Keratinocyte (primary cell): Measurements from ENCODE around the gene DGKI. TPM values are rescaled to one million over a fixed set of nuclear protein-coding genes. Genes with fewer than 3 reads are reported as not detected.

ENCODE experiments used
- DNase-seq: peaks from one replicate; pipeline ENCODE4 v3.0.0-alpha.2; 2011; ENCODE audit warnings: low read depth, missing footprints, low spot score
- FAIRE-seq: peaks from 2 replicates; lab custom pipeline; 2011; peaks lifted over from hg19 to GRCh38; lab: Jason Lieb, UNC
- H2AFZ ChIP-seq: 2 replicates; pipeline ENCODE4 v1.6.0; 2012; ENCODE audit warnings: low read length, control low read depth, inconsistent platforms; ENCODE audit not compliant: control insufficient read depth
- H3K27ac ChIP-seq: 2 replicates; pipeline ENCODE4 v1.5.1; 2011; ENCODE audit warnings: low read length; ENCODE audit not compliant: control insufficient read depth, insufficient read depth
- H3K27me3 ChIP-seq: 3 replicates; pipeline ENCODE4 v1.6.0; 2011; ENCODE audit warnings: low read length; ENCODE audit not compliant: control insufficient read depth, insufficient read depth; ENCODE audit errors: extremely low read depth
- H3K36me3 ChIP-seq, 2 experiments: 2 replicates in 1 of 2; 3 replicates in 1 of 2; pipeline ENCODE4 v1.5.1; 2011; ENCODE audit warnings: low read length in 2 of 2, mild to moderate bottlenecking in 1 of 2; ENCODE audit not compliant: control insufficient read depth in 2 of 2, insufficient read depth in 2 of 2; ENCODE audit errors: extremely low read depth in 1 of 2
- H3K4me1 ChIP-seq: 3 replicates; pipeline ENCODE4 v1.5.1; 2011; ENCODE audit warnings: low read length; ENCODE audit not compliant: control insufficient read depth, insufficient read depth; ENCODE audit errors: extremely low read depth
- H3K4me2 ChIP-seq: 3 replicates; pipeline ENCODE4 v1.6.0; 2011; ENCODE audit warnings: low read depth, low read length; ENCODE audit not compliant: control insufficient read depth, insufficient read depth; ENCODE audit errors: extremely low read depth
- H3K4me3 ChIP-seq, 3 experiments: fragments of 200-600 bp in 1 of 3; sonication (generic) in 1 of 3; 2 replicates in 2 of 3; 3 replicates in 1 of 3; pipeline ENCODE4 v1.5.1; 2011 to 2016; ENCODE audit warnings: low read length in 3 of 3, mild to moderate bottlenecking in 3 of 3, control low read depth in 2 of 3, inconsistent platforms in 1 of 3, low read depth in 1 of 3, mixed read lengths in 1 of 3, mixed run types in 1 of 3, moderate library complexity in 1 of 3; ENCODE audit not compliant: control insufficient read depth in 2 of 3, insufficient read depth in 2 of 3; ENCODE audit errors: extremely low read depth in 1 of 3
- H3K79me2 ChIP-seq: 2 replicates; pipeline ENCODE4 v1.6.0; 2012; ENCODE audit warnings: low read length; ENCODE audit not compliant: control insufficient read depth, insufficient read depth
- H3K9ac ChIP-seq: 3 replicates; pipeline ENCODE4 v1.6.0; 2011; ENCODE audit warnings: low read length; ENCODE audit not compliant: control insufficient read depth, insufficient read depth; ENCODE audit errors: extremely low read depth
- H3K9me1 ChIP-seq: 3 replicates; pipeline ENCODE4 v1.6.0; 2011; ENCODE audit warnings: low read length; ENCODE audit not compliant: control insufficient read depth, insufficient read depth; ENCODE audit errors: extremely low read depth
- H3K9me3 ChIP-seq: 2 replicates; pipeline ENCODE4 v1.5.1; 2012; ENCODE audit warnings: low read depth, low read length; ENCODE audit not compliant: control insufficient read depth
- H4K20me1 ChIP-seq: 3 replicates; pipeline ENCODE4 v1.6.0; 2011; ENCODE audit warnings: low read length; ENCODE audit not compliant: control insufficient read depth, insufficient read depth; ENCODE audit errors: extremely low read depth
- EZH2 ChIP-seq: IDR thresholded peaks from one replicate; pipeline ENCODE4 v1.6.1; 2012; ENCODE audit warnings: inconsistent platforms, mild to moderate bottlenecking, low read length, moderate library complexity
- dilution Hi-C: fragments of 300-500 bp; cut with MboI; formaldehyde crosslinking; loops from one replicate; pipeline ENCODE4 v1.7.0; 2020; ENCODE audit warnings: low sequenced_read_pairs; ENCODE audit not compliant: extremely low pct_ligation_motif_present
- polyA plus RNA-seq, 5 experiments: library from polyadenylated mRNA; depleted of rRNA in 3 of 5; stranded (reverse) in 3 of 5; stranded (forward) in 1 of 5; unstranded in 1 of 5; fragments of >200 nt; gene quantifications; 1 replicate in 1 of 5; 2 replicates in 3 of 5; 3 replicates in 1 of 5; pipeline versions ENCODE4 v1.2.1 to v1.2.3, GENCODE V29; 2011 to 2012; ENCODE audit warnings: missing spikeins in 2 of 5, low read depth in 1 of 5, low replicate concordance in 1 of 5
- TF ChIP-seq, protein P1 (sequence below), 3 experiments: IDR thresholded peaks in 1 of 3; conservative IDR thresholded peaks in 1 of 3; optimal IDR thresholded peaks in 1 of 3; 2 replicates in 2 of 3; 3 replicates in 1 of 3; pipeline versions ENCODE3 to v1.5.1; 2011; ENCODE audit warnings: low read length in 3 of 3, mild to moderate bottlenecking in 3 of 3, moderate library complexity in 2 of 3, control low read depth in 1 of 3, inconsistent platforms in 1 of 3; ENCODE audit not compliant: insufficient read depth in 2 of 3; ENCODE audit errors: extremely low read depth in 1 of 3

Gene DGKI
- polyA plus RNA-seq, 1 donor (not counting 4 experiments of a cell fraction or from before 2014, with no cell fraction given), result 0.14 TPM

DNA sequence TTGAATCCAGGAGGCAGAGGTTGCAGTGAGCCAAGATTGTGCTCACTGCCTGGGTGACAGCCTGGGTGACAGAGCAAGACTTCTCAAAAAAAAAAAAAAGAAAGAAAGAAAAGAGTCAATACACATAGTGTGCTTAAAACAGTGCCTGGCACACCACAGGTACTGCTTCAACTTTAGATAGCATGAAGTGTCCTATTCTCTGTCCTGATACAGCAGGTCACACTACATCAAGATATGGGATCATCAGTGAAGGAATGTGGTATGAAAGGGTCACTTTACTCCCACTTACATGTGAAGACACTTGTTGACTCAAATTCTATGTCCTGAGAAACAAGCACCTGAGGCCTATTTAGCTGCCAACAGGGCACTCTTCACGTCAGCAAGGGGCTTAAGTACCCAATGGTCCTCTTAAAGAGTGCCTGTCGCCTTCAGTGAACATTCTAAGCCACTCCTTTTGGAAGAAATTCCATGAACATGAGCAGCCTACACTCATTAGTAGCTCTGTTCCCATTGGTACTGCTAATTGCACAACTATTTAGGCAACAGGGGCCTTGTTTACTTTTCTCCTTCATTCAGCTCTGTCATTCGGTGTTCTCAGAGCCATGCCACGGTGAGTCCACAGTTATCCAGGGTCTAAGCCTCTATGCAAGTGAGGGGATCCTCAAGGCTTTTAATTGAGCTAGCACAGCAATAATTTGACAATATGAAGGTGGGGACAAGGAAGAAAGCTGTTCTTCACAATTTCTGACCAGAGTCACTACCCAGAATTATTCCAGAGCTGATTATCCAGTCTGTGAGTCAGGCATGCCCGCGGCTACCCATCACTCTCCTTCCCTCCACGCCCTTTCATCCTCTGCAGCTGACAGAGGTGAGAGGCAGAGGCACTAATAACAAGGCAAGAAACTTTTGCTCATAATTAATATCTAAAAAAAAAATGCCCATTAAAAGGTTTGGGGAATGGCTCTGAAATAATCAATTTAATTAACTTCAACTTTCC lies 446.6 kb downstream of the DGKI start:
- H2AFZ ChIP-seq, result no peak overlapping the region

DNA sequence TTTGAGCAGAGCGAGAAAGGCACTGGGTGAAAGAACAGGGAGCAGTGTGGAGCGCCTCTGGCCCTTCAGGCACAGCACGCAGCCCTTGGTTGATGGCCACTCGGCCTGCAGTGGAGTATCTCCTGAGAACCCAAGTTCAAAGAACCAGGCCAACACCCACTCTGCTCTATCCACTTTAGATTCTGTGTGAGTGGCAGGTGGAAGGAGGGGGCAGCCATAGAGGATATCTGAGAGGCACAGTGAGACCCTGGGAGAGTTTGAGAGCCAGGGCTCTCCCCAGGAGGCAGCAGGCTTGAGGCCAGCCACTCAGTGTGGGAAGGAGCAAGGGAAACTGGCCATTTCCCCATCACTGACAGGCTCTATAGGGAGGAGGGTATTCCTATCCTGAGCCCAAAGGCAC lies 450.7 kb downstream of the DGKI start:
- H3K27ac ChIP-seq, result no peak overlapping the region
- dilution Hi-C loops, result no loop called here
- H3K4me2 ChIP-seq, result no peak overlapping the region

More for the DNA sequence above, 446.6 kb downstream of the DGKI start:
- Histone ChIP-seq H3K36me3 (no peaks in the 10 kb centered on the region), H3K27me3 (no peaks in the 10 kb centered on the region), H3K27ac (no peak overlapping the region), H3K4me3 (no peak overlapping the region), H3K9me3 (no peaks in the 10 kb centered on the region), H3K4me2 (no peak overlapping the region), H3K9me1 (no peaks in the 10 kb centered on the region), H4K20me1 (no peaks in the 10 kb centered on the region), H3K4me1 (no peaks in the 10 kb centered on the region), H3K79me2 (no peaks in the 10 kb centered on the region), H3K9ac (no peak overlapping the region)
- DNase-seq (no peak), FAIRE-seq (no peak)
- dilution Hi-C loops, result no loop called here
- no peak for TF ChIP-seq EZH2
- TF ChIP-seq, protein P1, sequence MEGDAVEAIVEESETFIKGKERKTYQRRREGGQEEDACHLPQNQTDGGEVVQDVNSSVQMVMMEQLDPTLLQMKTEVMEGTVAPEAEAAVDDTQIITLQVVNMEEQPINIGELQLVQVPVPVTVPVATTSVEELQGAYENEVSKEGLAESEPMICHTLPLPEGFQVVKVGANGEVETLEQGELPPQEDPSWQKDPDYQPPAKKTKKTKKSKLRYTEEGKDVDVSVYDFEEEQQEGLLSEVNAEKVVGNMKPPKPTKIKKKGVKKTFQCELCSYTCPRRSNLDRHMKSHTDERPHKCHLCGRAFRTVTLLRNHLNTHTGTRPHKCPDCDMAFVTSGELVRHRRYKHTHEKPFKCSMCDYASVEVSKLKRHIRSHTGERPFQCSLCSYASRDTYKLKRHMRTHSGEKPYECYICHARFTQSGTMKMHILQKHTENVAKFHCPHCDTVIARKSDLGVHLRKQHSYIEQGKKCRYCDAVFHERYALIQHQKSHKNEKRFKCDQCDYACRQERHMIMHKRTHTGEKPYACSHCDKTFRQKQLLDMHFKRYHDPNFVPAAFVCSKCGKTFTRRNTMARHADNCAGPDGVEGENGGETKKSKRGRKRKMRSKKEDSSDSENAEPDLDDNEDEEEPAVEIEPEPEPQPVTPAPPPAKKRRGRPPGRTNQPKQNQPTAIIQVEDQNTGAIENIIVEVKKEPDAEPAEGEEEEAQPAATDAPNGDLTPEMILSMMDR (optimal IDR thresholded peaks at IDR 0.05 in 1 of 3, IDR thresholded peaks at IDR 0.05 in 1 of 3, conservative IDR thresholded peaks at IDR 0.05 in 1 of 3; ENCODE audit: extremely low read depth in 1 of 3, insufficient read depth in 2 of 3, low read length in 3 of 3), result no peak

More for the DNA sequence above, 450.7 kb downstream of the DGKI start:
- H3K27me3 ChIP-seq, result no peaks in the 10 kb centered on the region
- H3K4me3 ChIP-seq, result no peak overlapping the region
- H3K9me3 ChIP-seq, result no peaks in the 10 kb centered on the region
- FAIRE-seq (no peak), DNase-seq (no peak)
- no peak overlapping the region for H2AFZ ChIP-seq
- no peaks in the 10 kb centered on the region for H3K4me1 ChIP-seq
- no peak overlapping the region for H3K9ac ChIP-seq
- H3K79me2 ChIP-seq, result no peaks in the 10 kb centered on the region
- H4K20me1 ChIP-seq, result no peaks in the 10 kb centered on the region
- no peaks in the 10 kb centered on the region for H3K9me1 ChIP-seq
- no peaks in the 10 kb centered on the region for H3K36me3 ChIP-seq
- TF ChIP-seq, protein P1 (optimal IDR thresholded peaks at IDR 0.05 in 1 of 3, IDR thresholded peaks at IDR 0.05 in 1 of 3, conservative IDR thresholded peaks at IDR 0.05 in 1 of 3; ENCODE audit: extremely low read depth in 1 of 3, insufficient read depth in 2 of 3, low read length in 3 of 3), result no peak
- no peak for TF ChIP-seq EZH2
